H9 (cell line): ENCODE measurements around the gene LNPK. TPM values are rescaled to one million over a fixed set of nuclear protein-coding genes. Genes with fewer than 3 reads are reported as not detected.

Experiments
- DNase-seq: peaks from one replicate; pipeline ENCODE4 v3.0.0-alpha.2; 2017
- H2AFZ ChIP-seq: one replicate; pipeline ENCODE4 v1.6.1; 2013; ENCODE audit warnings: mild to moderate bottlenecking, low read length, control low read depth, moderate library complexity
- H2AK5ac ChIP-seq: 2 replicates; pipeline ENCODE4 v1.6.1; 2013; ENCODE audit warnings: low read length, control low read depth, mixed read lengths; ENCODE audit not compliant: insufficient read length
- H2BK120ac ChIP-seq: one replicate; pipeline ENCODE4 v1.6.1; 2013; ENCODE audit warnings: low read depth, mild to moderate bottlenecking, low read length, control low read depth, inconsistent platforms; ENCODE audit not compliant: poor library complexity, severe bottlenecking
- H2BK12ac ChIP-seq: 2 replicates; pipeline ENCODE4 v1.6.1; 2013; ENCODE audit warnings: low read length, control low read depth, mixed read lengths, low read depth; ENCODE audit not compliant: insufficient read length
- H2BK15ac ChIP-seq: 2 replicates; pipeline ENCODE4 v1.6.1; 2013; ENCODE audit warnings: low read depth, low read length, control low read depth
- H2BK20ac ChIP-seq: one replicate; pipeline ENCODE4 v1.6.1; 2013; ENCODE audit warnings: low read depth, mild to moderate bottlenecking, low read length, control low read depth, inconsistent platforms; ENCODE audit not compliant: poor library complexity, severe bottlenecking
- H2BK5ac ChIP-seq: 2 replicates; pipeline ENCODE4 v1.6.1; 2013; ENCODE audit warnings: low read length, control low read depth, mixed read lengths; ENCODE audit not compliant: insufficient read length
- H3K14ac ChIP-seq: 2 replicates; pipeline ENCODE4 v1.6.1; 2013; ENCODE audit warnings: low read length, control low read depth; ENCODE audit not compliant: insufficient read depth
- H3K18ac ChIP-seq: 2 replicates; pipeline ENCODE4 v1.6.1; 2013; ENCODE audit warnings: low read depth, mild to moderate bottlenecking, mixed read lengths, low read length, control low read depth; ENCODE audit not compliant: insufficient read length
- H3K23ac ChIP-seq: 2 replicates; pipeline ENCODE4 v1.6.1; 2013; ENCODE audit warnings: low read length, control low read depth, mixed read lengths, low read depth; ENCODE audit not compliant: insufficient read length
- H3K23me2 ChIP-seq: 2 replicates; pipeline ENCODE4 v1.6.1; 2013; ENCODE audit warnings: low read depth, mild to moderate bottlenecking, mixed read lengths, low read length, control low read depth; ENCODE audit not compliant: insufficient read length, poor library complexity, severe bottlenecking
- H3K27ac ChIP-seq: 2 replicates; pipeline ENCODE4 v1.5.1; 2013; ENCODE audit warnings: low read length, control low read depth, mixed read lengths, low read depth; ENCODE audit not compliant: insufficient read length
- H3K27me3 ChIP-seq: 2 replicates; pipeline ENCODE4 v1.6.1; 2013; ENCODE audit warnings: low read length, control low read depth, inconsistent platforms; ENCODE audit not compliant: insufficient read depth
- H3K4ac ChIP-seq: 2 replicates; pipeline ENCODE4 v1.6.1; 2013; ENCODE audit warnings: low read depth, mild to moderate bottlenecking, control low read depth, inconsistent platforms, low read length, moderate library complexity
- H3K4me1 ChIP-seq: 2 replicates; pipeline ENCODE4 v1.6.1; 2013; ENCODE audit warnings: low read length, control low read depth, inconsistent platforms; ENCODE audit not compliant: insufficient read depth
- H3K4me2 ChIP-seq: 2 replicates; pipeline ENCODE4 v1.6.1; 2013; ENCODE audit warnings: low read length, control low read depth, mixed read lengths; ENCODE audit not compliant: insufficient read length, insufficient read depth
- H3K56ac ChIP-seq: 2 replicates; pipeline ENCODE4 v1.6.1; 2013; ENCODE audit warnings: low read depth, mild to moderate bottlenecking, mixed read lengths, low read length, control low read depth; ENCODE audit not compliant: insufficient read length
- H3K79me1 ChIP-seq: 2 replicates; pipeline ENCODE4 v1.6.1; 2013; ENCODE audit warnings: low read depth, mild to moderate bottlenecking, moderate library complexity, low read length, control low read depth, inconsistent platforms; ENCODE audit not compliant: insufficient read depth, poor library complexity, severe bottlenecking
- H3K79me2 ChIP-seq: 2 replicates; pipeline ENCODE4 v1.6.1; 2013; ENCODE audit warnings: low read length, control low read depth, inconsistent platforms; ENCODE audit not compliant: insufficient read depth
- H3K9ac ChIP-seq: 2 replicates; pipeline ENCODE4 v1.6.1; 2013; ENCODE audit warnings: low read length, control low read depth, mixed read lengths; ENCODE audit not compliant: insufficient read length; ENCODE audit errors: extremely low read depth
- H3K9me3 ChIP-seq: one replicate; pipeline ENCODE4 v1.6.1; 2013; ENCODE audit warnings: low read depth, low read length, inconsistent platforms; ENCODE audit not compliant: control insufficient read depth
- H3T11ph ChIP-seq: one replicate; pipeline ENCODE4 v1.6.1; 2013; ENCODE audit warnings: mild to moderate bottlenecking, low read length, control low read depth, inconsistent platforms
- H4K20me1 ChIP-seq: one replicate; pipeline ENCODE4 v1.6.1; 2013; ENCODE audit not compliant: control insufficient read depth, insufficient read length, insufficient read depth
- H4K5ac ChIP-seq: 2 replicates; pipeline ENCODE4 v1.6.1; 2013; ENCODE audit warnings: low read depth, mild to moderate bottlenecking, mixed read lengths, low read length, control low read depth; ENCODE audit not compliant: insufficient read length
- H4K8ac ChIP-seq: replicated peaks from 2 replicates; pipeline ENCODE4 v1.6.1; 2013; ENCODE audit warnings: low read length, control low read depth, mixed read lengths, low read depth; ENCODE audit not compliant: insufficient read length
- H4K91ac ChIP-seq: 2 replicates; pipeline ENCODE4 v1.6.1; 2013; ENCODE audit warnings: low read depth, mild to moderate bottlenecking, moderate library complexity, mixed read lengths, low read length, control low read depth; ENCODE audit not compliant: insufficient read length
- H3K27ac Mint-ChIP-seq, 3 experiments: 2 replicates in 2 of 3; 3 replicates in 1 of 3; pipeline ENCODE4 v1.8.0; 2020 to 2021; ENCODE audit warnings: mixed read lengths in 3 of 3, mild to moderate bottlenecking in 1 of 3, moderate library complexity in 1 of 3
- H3K27me3 Mint-ChIP-seq: 2 replicates; pipeline ENCODE4 v1.8.0; 2021; ENCODE audit warnings: low read depth, mild to moderate bottlenecking, moderate library complexity, mixed read lengths
- H3K36me3 Mint-ChIP-seq, 3 experiments: 2 replicates in 2 of 3; 3 replicates in 1 of 3; pipeline ENCODE4 v1.8.0; 2020 to 2021; ENCODE audit warnings: low read depth in 3 of 3, mixed read lengths in 3 of 3; ENCODE audit not compliant: insufficient read depth in 1 of 3
- H3K4me1 Mint-ChIP-seq, 2 experiments: 2 replicates each; pipeline ENCODE4 v1.8.0; 2020; ENCODE audit warnings: mixed read lengths in 2 of 2
- H3K4me3 Mint-ChIP-seq, 2 experiments: 2 replicates in 1 of 2; 3 replicates in 1 of 2; pipeline ENCODE4 v1.8.0; 2020 to 2021; ENCODE audit warnings: mild to moderate bottlenecking in 2 of 2, mixed read lengths in 2 of 2, moderate library complexity in 1 of 2
- H3K9me3 Mint-ChIP-seq, 2 experiments: 2 replicates in 1 of 2; 3 replicates in 1 of 2; pipeline ENCODE4 v1.8.0; 2020; ENCODE audit warnings: mild to moderate bottlenecking in 2 of 2, mixed read lengths in 2 of 2, moderate library complexity in 1 of 2
- WGBS: extraction: QIAGEN DNeasy Blood & Tissue Kit; methylation state at CpG from one replicate; pipeline ENCODE4 v1.1.7; 2013; ENCODE audit warnings: missing lambda C conversion rate, low lambda C conversion rate, mixed read lengths; ENCODE audit not compliant: insufficient read length; ENCODE audit errors: extremely low coverage; 5-methylcytosine and 5-hydroxymethylcytosine counted together
- total RNA-seq: library from RNA; stranded (reverse); gene quantifications from 2 replicates; pipeline ENCODE4 v1.2.1, GENCODE V29; 2021
- TF ChIP-seq, protein P1 (sequence below): fragments of 200-600 bp; sonication (generic); conservative IDR thresholded peaks from 3 replicates; pipeline ENCODE4 v1.8.0; 2021; ENCODE audit warnings: antibody characterized with exemption, mild to moderate bottlenecking

The LNPK gene
- total RNA-seq, 1 experiment from 2014 or later = 8.5 TPM

DNA sequence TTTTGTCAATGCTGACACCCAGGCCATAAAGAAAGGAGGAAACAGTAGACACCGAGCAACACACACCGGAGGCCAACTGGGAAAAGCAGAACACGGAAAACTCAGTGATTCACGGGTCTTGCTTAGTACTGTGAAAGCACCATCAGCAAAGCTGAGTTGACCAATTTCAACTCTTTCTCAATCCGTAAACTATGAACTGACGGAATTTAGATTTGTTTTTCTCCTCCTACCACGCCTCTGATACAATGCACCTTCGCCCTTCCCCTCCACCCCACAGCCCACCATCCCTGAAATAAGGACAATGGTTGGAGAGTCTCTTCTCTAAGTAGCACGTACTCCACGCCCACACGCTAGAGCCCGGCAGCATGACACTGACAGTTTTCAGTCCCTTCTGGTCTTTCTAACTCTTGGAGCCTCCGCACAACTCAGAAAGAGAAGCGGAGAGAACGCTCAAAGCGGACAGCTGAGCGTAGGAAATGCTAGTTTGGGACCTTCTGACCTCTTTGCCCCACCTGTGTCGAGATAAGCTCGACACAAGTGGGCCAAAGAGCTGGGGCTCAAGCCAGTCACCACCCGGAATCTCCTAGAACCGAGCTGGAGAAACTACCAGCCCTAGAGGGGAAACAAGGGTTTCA, 669 bp downstream of the LNPK start:
- no peak overlapping the region for H3K56ac ChIP-seq
- peak overlapping the region in 1 of 3 experiments; percentile 8; a peak in 1 of 7 replicates for H3K27ac Mint-ChIP-seq
- no peak overlapping the region for H4K8ac ChIP-seq
- H3K9me3 ChIP-seq = no peaks in the 10 kb centered on the region
- H3T11ph ChIP-seq = no peak overlapping the region
- no peaks in the 10 kb centered on the region for H3K79me2 ChIP-seq
- no peak overlapping the region for H2BK5ac ChIP-seq
- H4K91ac ChIP-seq = no peak overlapping the region
- no peak overlapping the region for H3K18ac ChIP-seq
- H3K4me1 Mint-ChIP-seq = peaks cover 13 to 15% of the 10 kb centered on the region in 2 experiments
- H4K20me1 ChIP-seq = no peaks in the 10 kb centered on the region
- no peaks in the 10 kb centered on the region for H3K36me3 Mint-ChIP-seq
- H3K4me3 Mint-ChIP-seq = peak overlapping the region; percentile 72 to 87
- no peaks in the 10 kb centered on the region for H3K4me1 ChIP-seq
- H2BK15ac ChIP-seq = no peak overlapping the region
- no peak overlapping the region for H2BK12ac ChIP-seq
- peak overlapping the region; percentile 27 for H3K9ac ChIP-seq
- no peak overlapping the region for H2BK120ac ChIP-seq
- DNase-seq = no peak
- TF ChIP-seq, protein P1, sequence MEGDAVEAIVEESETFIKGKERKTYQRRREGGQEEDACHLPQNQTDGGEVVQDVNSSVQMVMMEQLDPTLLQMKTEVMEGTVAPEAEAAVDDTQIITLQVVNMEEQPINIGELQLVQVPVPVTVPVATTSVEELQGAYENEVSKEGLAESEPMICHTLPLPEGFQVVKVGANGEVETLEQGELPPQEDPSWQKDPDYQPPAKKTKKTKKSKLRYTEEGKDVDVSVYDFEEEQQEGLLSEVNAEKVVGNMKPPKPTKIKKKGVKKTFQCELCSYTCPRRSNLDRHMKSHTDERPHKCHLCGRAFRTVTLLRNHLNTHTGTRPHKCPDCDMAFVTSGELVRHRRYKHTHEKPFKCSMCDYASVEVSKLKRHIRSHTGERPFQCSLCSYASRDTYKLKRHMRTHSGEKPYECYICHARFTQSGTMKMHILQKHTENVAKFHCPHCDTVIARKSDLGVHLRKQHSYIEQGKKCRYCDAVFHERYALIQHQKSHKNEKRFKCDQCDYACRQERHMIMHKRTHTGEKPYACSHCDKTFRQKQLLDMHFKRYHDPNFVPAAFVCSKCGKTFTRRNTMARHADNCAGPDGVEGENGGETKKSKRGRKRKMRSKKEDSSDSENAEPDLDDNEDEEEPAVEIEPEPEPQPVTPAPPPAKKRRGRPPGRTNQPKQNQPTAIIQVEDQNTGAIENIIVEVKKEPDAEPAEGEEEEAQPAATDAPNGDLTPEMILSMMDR = no peak
- no peak overlapping the region for H3K4ac ChIP-seq
- no peak overlapping the region for H3K23ac ChIP-seq
- peaks cover 33% of the 10 kb centered on the region for H3K27me3 Mint-ChIP-seq
- no peak overlapping the region for H3K27ac ChIP-seq
- WGBS = no CpG with 5 or more reads among the region's 21 CpGs
- no peak overlapping the region for H3K14ac ChIP-seq
- H2AK5ac ChIP-seq = no peak overlapping the region
- no peak overlapping the region for H2AFZ ChIP-seq
- H3K9me3 Mint-ChIP-seq = no peaks in the 10 kb centered on the region
- H2BK20ac ChIP-seq = no peak overlapping the region
- H3K27me3 ChIP-seq = no peaks in the 10 kb centered on the region; the same call in 1 of the 2 replicates
- H4K5ac ChIP-seq = no peak overlapping the region
- no peaks in the 10 kb centered on the region for H3K79me1 ChIP-seq
- H3K23me2 ChIP-seq = peaks cover 12% of the 10 kb centered on the region
- peak overlapping the region; percentile 94 for H3K4me2 ChIP-seq
